ENCODE results near the gene CLRN3. TPM values are rescaled to one million over a fixed set of nuclear protein-coding genes. Genes with fewer than 3 reads are reported as not detected.

The CLRN3 gene
- total RNA-seq, 1 donor from 2014 or later: not detected

DNA sequence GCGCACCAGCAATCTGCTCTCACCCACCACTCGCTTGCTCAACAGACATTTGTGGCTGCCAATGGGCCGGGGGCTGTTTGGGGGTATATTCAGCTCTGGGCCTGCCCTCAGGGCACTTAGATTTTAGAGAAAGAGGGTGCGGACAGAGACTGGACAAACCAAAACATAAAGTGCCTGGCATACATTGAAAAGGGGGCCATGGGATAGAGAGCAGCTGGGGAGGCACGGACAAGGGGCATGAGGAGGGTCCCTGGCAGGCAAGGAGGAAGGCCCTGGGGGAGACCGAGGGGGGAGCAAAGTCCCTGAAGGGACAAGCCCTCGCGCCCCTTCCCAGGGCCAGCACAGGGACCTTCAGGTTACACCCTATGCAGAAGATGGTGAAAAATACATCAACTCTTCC is 43.5 kb downstream of the CLRN3 start:
- DNase-seq (ENCODE audit: low read depth): no peak

- DNase-seq (ENCODE audit: low read depth): no peak
Observed at GRCh38 chr10:127848226-127848625, 44.5 kb downstream of the CLRN3 start.

- no peak for DNase-seq (ENCODE audit: low read depth)
Observed at GRCh38 chr10:127845756-127846155, 47.0 kb downstream of the CLRN3 start.

DNA sequence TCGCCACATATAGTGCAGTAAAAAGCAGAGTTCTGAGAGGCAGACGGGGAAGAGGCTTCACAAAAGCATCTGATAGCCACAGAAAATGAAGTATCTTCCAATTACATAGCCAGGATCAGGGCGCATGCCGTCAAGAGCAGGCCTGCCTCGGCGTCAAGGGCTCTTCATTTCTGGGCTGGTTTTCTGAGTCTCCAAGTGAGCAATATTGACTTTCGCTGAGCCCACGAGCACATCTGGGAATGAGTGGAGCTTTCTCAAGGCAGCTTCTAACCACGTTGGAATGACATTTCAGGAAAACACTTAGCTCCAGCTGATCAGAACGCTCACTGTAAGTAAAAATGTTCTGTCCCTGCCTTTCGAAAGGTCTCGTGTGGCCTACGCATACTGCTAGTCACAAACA is 51.9 kb downstream of the CLRN3 start:
- no peak for DNase-seq (ENCODE audit: low read depth)

DNA sequence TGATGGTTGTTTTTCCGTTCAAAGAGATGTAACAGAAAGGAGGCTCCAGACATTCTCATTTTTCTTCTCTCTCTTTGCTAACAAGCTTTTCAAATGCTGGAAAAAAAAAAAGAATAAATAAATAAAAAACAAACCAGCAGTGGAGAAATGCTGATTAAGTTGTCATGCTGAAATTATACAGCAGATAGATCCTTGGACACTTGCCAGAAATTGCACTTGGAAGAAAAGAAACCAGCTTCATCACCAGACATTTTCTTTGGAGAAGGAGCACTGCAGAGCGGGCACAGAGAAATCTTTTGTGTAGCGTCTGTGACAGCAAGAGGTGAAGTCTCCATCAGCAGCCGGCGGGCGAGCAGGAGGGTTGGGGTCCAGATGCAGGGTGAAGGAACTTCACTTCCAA is 55.8 kb downstream of the CLRN3 start:
- peak; percentile 3 for DNase-seq (ENCODE audit: low read depth)

DNA sequence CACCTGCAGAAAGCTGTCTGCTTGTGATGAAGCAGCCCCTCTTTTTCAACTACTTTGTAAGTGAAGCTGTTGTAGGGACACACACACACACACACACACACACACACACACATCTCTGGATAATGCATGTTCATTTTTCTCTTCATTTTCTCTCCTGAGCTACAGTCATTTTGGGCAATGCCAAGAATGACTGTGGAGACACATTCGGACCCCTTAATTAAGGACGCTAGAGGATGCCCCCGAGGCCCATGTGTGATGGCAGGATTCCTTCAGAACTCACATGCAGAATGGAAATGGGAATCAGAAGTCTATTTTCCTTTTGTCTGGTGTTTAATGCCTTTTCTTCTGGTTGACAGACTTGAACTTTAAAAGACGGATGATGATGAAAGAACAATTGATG is 56.6 kb downstream of the CLRN3 start:
- no peak for DNase-seq (ENCODE audit: low read depth)

DNA sequence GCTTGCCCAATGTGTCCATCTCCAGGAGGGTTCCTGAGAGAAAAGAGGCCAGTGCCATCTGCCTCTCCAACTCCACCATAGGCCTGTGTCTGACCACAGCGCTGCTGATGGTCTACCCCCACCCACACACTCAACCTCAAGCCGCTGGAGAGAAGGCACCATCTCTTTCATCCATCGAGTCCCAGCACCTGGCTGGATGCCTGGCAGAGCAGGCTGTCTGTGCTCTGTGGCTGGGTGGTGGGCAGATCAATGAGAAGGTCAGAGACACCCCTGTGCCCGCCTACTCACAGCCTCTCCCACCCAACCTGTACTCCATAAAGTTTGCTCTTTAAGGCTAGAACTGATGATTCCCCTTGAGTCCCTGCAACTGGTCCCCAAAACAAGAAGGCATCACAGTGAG is 58.0 kb downstream of the CLRN3 start:
- DNase-seq (ENCODE audit: low read depth): no peak

- DNase-seq (ENCODE audit: low read depth): no peak
Observed at GRCh38 chr10:127834221-127834620, 58.5 kb downstream of the CLRN3 start.

DNA sequence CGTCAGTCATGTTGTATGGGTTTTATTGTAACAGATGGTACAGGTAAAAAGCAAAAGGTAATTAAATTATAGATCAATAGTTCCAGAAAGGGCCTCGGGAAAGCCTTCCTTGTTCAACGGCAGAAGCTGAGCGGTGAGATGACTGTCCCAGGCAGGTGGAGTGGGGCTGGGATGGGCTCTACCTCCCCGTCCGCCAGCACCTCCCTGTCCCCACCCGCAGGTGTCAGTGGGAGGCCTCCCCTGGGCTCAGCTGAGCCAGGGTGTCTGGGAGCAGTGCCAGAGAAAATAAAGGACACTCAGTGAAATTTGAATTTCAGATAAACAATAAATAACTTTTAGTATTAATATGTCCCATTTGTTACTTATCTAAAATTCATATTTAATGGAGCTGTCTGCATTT is 58.9 kb downstream of the CLRN3 start:
- DNase-seq (ENCODE audit: low read depth): no peak

DNA sequence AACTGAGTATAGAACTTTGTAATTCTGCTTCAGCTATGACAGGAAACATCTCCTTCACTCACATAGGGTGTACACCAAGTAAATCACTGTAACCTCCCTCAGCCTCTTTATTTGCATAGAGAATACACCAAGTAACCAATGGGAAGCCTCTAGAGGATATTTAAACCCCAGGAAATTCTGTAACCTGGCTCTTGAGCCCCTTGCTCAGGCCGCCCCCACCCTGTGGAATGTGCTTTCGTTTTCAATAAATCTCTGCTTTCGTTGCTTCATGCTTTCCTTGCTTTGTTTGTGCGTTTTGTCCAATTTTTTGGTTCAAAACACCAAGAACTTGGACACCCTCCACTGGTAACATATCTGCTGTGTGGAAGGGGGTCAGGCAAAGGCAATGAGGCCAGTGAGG is 60.2 kb downstream of the CLRN3 start:
- DNase-seq (ENCODE audit: low read depth): peak; percentile 8

DNA sequence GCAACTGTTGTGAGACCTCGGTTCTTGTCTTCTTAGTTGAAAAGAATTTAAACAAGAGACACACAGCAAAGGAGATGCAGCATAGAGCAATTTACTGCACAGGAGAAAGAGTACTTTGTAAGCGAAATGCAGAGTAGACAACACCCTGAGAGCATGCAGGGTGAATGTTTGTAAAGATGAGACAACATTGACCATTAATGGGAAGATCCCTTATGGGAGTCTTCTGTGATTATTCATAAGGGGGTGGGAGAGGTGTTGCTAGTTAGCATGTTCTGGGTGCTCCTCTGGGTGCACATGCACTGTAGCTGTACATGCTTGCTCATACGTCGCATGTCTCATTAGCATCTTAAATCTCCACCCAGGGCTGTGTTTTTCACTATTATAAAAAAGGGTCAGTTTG is 62.3 kb downstream of the CLRN3 start:
- no peak for DNase-seq (ENCODE audit: low read depth)

Other genes with a start within 250 kb of the CLRN3 start
- not detected in 2 replicates for gene FOXI2, start 155.8 kb downstream of the CLRN3 start, total RNA-seq
- gene PTPRE, start 14.2 kb upstream of the CLRN3 start, total RNA-seq: 4.6 and 5.5 TPM in 2 replicates
- gene MKI67, start 233.5 kb upstream of the CLRN3 start, total RNA-seq: 0.29 and 3.2 TPM in 2 replicates